SK-N-SH treated with all-trans-retinoic acid at 6 μM for 48 hours (cell line): ENCODE measurements around the gene HDGF.

Experiments
- ATAC-seq: fragments of 200-7000 bp; cut with Tn5 transposase; 3 replicates; pipeline ENCODE4 v1.9.1; 2020; ENCODE audit warnings: mild to moderate bottlenecking, moderate library complexity
- ARNTL ChIP-seq: fragments of 450-650 bp; formaldehyde crosslinking; IDR thresholded peaks from 2 replicates; pipeline ENCODE4 v1.5.0; 2020; ENCODE audit warnings: low read depth, mild to moderate bottlenecking, moderate library complexity, borderline replicate concordance
- BACH2 ChIP-seq: fragments of 250-450 bp; sonication (Bioruptor Pico); IDR thresholded peaks from 2 replicates; pipeline ENCODE4 v1.9.0; 2021; ENCODE audit warnings: mild to moderate bottlenecking, borderline replicate concordance
- CSDC2 ChIP-seq: fragments of 250-450 bp; sonication (Bioruptor Pico); IDR thresholded peaks from 2 replicates; pipeline ENCODE4 v1.5.0; 2020; ENCODE audit warnings: mild to moderate bottlenecking, moderate library complexity
- CSRNP3 ChIP-seq: fragments of 250-450 bp; sonication (Bioruptor Pico); IDR thresholded peaks from 2 replicates; pipeline ENCODE4 v1.5.1; 2021; ENCODE audit warnings: mild to moderate bottlenecking, moderate library complexity
- GLIS3 ChIP-seq: fragments of 250-450 bp; sonication (Bioruptor Pico); IDR thresholded peaks from 2 replicates; pipeline ENCODE4 v1.5.0; 2020; ENCODE audit warnings: mild to moderate bottlenecking, moderate library complexity
- ISL1 ChIP-seq: fragments of 250-450 bp; sonication (Bioruptor Pico); IDR thresholded peaks from 2 replicates; pipeline ENCODE4 v2.1.2; 2022; ENCODE audit warnings: mild to moderate bottlenecking, moderate library complexity
- OSR1 ChIP-seq: fragments of 250-450 bp; sonication (Bioruptor Pico); IDR thresholded peaks from 2 replicates; pipeline ENCODE4 v1.8.0; 2022; ENCODE audit warnings: moderate library complexity, mild to moderate bottlenecking, inconsistent platforms
- PATZ1 ChIP-seq: fragments of 250-450 bp; sonication (Bioruptor Pico); IDR thresholded peaks from 2 replicates; pipeline ENCODE4 v1.8.0; 2020; ENCODE audit warnings: mild to moderate bottlenecking, moderate library complexity, borderline replicate concordance
- PPARA ChIP-seq: fragments of 250-450 bp; sonication (Bioruptor Pico); IDR thresholded peaks from 2 replicates; pipeline ENCODE4 v1.5.0; 2020; ENCODE audit warnings: mild to moderate bottlenecking, borderline replicate concordance
- RARB ChIP-seq: fragments of 250-450 bp; sonication (Bioruptor Pico); IDR thresholded peaks from 2 replicates; pipeline ENCODE4 v1.8.0; 2021; ENCODE audit warnings: mild to moderate bottlenecking, moderate library complexity
- SNAI2 ChIP-seq: fragments of 250-450 bp; sonication (Bioruptor Pico); IDR thresholded peaks from 2 replicates; pipeline ENCODE4 v1.5.0; 2020; ENCODE audit warnings: mild to moderate bottlenecking, moderate library complexity
- TCF4 ChIP-seq: fragments of 250-450 bp; sonication (Bioruptor Pico); IDR thresholded peaks from 2 replicates; pipeline ENCODE4 v1.8.0; 2021; ENCODE audit warnings: mild to moderate bottlenecking, moderate library complexity, borderline replicate concordance
- TOX ChIP-seq: fragments of 250-450 bp; sonication (Bioruptor Pico); IDR thresholded peaks from 2 replicates; pipeline ENCODE4 v1.8.0; 2021; ENCODE audit warnings: mild to moderate bottlenecking, moderate library complexity, borderline replicate concordance
- ZC3H10 ChIP-seq: fragments of 250-450 bp; sonication (Bioruptor Pico); IDR thresholded peaks from 2 replicates; pipeline ENCODE4 v1.5.1; 2021; ENCODE audit warnings: mild to moderate bottlenecking, moderate library complexity
- ZFP30 ChIP-seq: fragments of 450-650 bp; formaldehyde crosslinking; IDR thresholded peaks from 2 replicates; pipeline ENCODE4 v1.5.0; 2022; ENCODE audit warnings: mild to moderate bottlenecking, moderate library complexity
- ZNF565 ChIP-seq: fragments of 450-650 bp; formaldehyde crosslinking; conservative IDR thresholded peaks from 2 replicates; pipeline ENCODE4 v1.5.0; 2020; ENCODE audit warnings: low read depth, mild to moderate bottlenecking, moderate library complexity
- ZNF70 ChIP-seq: fragments of 450-650 bp; formaldehyde crosslinking; IDR thresholded peaks from 2 replicates; pipeline ENCODE4 v1.5.0; 2020; ENCODE audit warnings: mild to moderate bottlenecking, moderate library complexity
- ZNF8 ChIP-seq: fragments of 450-650 bp; formaldehyde crosslinking; IDR thresholded peaks from 2 replicates; pipeline ENCODE4 v1.5.0; 2020; ENCODE audit warnings: mild to moderate bottlenecking, moderate library complexity
- TF ChIP-seq, protein P1 (sequence below): fragments of 250-450 bp; sonication (Bioruptor Pico); IDR thresholded peaks from 2 replicates; pipeline ENCODE4 v1.5.1; 2020; ENCODE audit warnings: low read depth, mild to moderate bottlenecking, moderate library complexity
- TF ChIP-seq, protein P2 (sequence below): fragments of 250-450 bp; sonication (Bioruptor Pico); IDR thresholded peaks from 2 replicates; pipeline ENCODE4 v1.5.0; 2020; ENCODE audit warnings: mild to moderate bottlenecking, moderate library complexity

HDGF gene

DNA sequence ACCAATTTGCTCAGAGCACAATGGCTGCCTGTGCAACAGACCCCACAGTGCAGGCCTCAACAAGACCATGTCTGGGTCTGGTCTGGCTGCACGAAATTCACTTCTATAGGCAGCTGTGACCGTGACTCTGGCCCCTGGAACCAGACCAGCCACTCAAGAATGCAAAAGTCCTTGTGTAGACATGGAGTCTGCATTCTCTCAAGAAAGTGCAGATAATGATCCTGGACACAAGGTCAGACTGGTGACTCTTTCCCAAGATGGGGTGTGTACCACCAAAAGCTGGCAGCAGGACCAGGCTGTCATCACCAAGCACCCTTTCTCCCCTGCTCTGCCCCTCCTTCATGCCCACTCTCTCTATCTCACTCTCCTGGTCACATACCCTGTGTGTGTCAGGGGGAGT is 30.3 kb downstream of the HDGF start:
- TF ChIP-seq SNAI2 (CRISPR knock-in tag) (no peak), PPARA (CRISPR knock-in tag) (no peak), RARB (no peak)
- ATAC-seq = no peak

- peak; percentile 8; the same call in 1 of the 3 replicates for ATAC-seq
- TF ChIP-seq PATZ1 (CRISPR knock-in tag) (no peak), TCF4 (no peak), BACH2 (CRISPR knock-in tag) (no peak), RARB (no peak), CSDC2 (CRISPR knock-in tag) (no peak), ZNF8 (no peak), SNAI2 (CRISPR knock-in tag) (no peak), GLIS3 (CRISPR knock-in tag) (no peak), ZNF70 (CRISPR knock-in tag) (no peak), ZNF565 (CRISPR knock-in tag) (no peak), ARNTL (CRISPR knock-in tag) (no peak), OSR1 (no peak), PPARA (CRISPR knock-in tag) (no peak)
- TF ChIP-seq, all 23 proteins: peak for 0
These were observed 34.1 kb downstream of the HDGF start for GRCh38 chr1:156717351-156717750.

GRCh38 chr1:156714830-156715229 is 36.6 kb downstream of the HDGF start:
- no peak for TF ChIP-seq TCF4
- TF ChIP-seq OSR1 = no peak
- TF ChIP-seq CSRNP3 (CRISPR knock-in tag) = no peak
- TF ChIP-seq ISL1 (CRISPR knock-in tag) = no peak
- TF ChIP-seq CSDC2 (CRISPR knock-in tag) = no peak
- TF ChIP-seq ZC3H10 (CRISPR knock-in tag) = no peak
- TF ChIP-seq, protein P1, sequence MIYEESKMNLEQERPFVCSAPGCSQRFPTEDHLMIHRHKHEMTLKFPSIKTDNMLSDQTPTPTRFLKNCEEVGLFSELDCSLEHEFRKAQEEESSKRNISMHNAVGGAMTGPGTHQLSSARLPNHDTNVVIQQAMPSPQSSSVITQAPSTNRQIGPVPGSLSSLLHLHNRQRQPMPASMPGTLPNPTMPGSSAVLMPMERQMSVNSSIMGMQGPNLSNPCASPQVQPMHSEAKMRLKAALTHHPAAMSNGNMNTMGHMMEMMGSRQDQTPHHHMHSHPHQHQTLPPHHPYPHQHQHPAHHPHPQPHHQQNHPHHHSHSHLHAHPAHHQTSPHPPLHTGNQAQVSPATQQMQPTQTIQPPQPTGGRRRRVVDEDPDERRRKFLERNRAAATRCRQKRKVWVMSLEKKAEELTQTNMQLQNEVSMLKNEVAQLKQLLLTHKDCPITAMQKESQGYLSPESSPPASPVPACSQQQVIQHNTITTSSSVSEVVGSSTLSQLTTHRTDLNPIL (CRISPR knock-in tag) = no peak
- TF ChIP-seq, protein P2, sequence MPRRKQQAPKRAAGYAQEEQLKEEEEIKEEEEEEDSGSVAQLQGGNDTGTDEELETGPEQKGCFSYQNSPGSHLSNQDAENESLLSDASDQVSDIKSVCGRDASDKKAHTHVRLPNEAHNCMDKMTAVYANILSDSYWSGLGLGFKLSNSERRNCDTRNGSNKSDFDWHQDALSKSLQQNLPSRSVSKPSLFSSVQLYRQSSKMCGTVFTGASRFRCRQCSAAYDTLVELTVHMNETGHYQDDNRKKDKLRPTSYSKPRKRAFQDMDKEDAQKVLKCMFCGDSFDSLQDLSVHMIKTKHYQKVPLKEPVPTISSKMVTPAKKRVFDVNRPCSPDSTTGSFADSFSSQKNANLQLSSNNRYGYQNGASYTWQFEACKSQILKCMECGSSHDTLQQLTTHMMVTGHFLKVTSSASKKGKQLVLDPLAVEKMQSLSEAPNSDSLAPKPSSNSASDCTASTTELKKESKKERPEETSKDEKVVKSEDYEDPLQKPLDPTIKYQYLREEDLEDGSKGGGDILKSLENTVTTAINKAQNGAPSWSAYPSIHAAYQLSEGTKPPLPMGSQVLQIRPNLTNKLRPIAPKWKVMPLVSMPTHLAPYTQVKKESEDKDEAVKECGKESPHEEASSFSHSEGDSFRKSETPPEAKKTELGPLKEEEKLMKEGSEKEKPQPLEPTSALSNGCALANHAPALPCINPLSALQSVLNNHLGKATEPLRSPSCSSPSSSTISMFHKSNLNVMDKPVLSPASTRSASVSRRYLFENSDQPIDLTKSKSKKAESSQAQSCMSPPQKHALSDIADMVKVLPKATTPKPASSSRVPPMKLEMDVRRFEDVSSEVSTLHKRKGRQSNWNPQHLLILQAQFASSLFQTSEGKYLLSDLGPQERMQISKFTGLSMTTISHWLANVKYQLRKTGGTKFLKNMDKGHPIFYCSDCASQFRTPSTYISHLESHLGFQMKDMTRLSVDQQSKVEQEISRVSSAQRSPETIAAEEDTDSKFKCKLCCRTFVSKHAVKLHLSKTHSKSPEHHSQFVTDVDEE (CRISPR knock-in tag) = no peak
- TF ChIP-seq SNAI2 (CRISPR knock-in tag) = no peak
- TF ChIP-seq BACH2 (CRISPR knock-in tag) = no peak
- ATAC-seq = no peak

DNA sequence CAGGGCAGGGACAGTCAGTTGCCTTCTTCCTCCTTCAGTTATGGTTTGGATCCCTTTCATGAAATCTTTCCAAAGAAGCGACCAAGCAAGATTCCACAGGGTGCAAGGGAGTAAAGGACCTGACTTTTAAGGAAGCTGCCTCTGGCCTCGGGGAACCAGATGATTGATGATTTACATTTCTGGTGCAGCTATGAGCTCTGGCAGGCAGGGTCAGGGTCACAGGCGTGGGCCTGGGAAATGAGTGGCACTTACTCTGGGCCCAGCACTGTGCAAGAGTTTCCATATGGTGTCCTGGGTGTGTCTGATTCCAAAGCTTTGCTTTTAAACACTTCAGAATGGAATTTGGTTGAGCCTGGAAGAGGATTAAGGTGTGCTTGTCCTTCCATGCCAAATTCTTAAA is 38.8 kb downstream of the HDGF start:
- TF ChIP-seq ZFP30 (no peak), CSRNP3 (CRISPR knock-in tag) (no peak), SNAI2 (CRISPR knock-in tag) (no peak), TOX (CRISPR knock-in tag) (no peak)
- TF ChIP-seq, protein P1 (CRISPR knock-in tag) = no peak
- no peak for ATAC-seq
